Measurements from ENCODE around the gene CCDC106. TPM values are rescaled to one million over a fixed set of nuclear protein-coding genes. Genes with fewer than 3 reads are reported as not detected.

CCDC106 gene
- total RNA-seq, 1 experiment from 2014 or later, result 19.9 TPM

DNA sequence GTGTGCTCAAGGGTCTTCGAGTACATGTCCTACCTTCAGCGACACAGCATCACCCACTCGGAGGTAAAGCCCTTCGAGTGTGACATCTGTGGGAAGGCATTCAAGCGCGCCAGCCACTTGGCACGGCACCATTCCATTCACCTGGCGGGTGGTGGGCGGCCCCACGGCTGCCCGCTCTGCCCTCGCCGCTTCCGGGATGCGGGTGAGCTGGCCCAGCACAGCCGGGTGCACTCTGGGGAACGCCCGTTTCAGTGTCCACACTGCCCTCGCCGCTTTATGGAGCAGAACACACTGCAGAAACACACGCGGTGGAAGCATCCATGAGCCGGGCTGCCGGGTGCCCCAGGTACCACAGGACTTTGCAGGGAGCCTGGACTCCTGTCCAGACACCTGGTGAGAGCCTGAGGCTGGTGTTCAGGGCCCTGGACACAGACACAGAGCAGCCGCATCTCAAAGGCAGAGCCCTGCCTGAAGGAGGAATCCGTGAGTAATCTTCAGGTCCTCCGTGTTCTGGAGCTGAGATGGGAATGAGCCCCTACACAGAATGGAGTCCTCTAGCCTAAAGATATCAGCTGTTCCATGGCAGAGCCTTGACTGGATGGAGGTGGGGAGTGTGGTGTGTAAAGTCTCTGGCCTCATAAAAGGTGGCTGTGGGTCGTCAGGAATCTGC, 3.0 kb upstream of the CCDC106 start:
- H3K56ac ChIP-seq (ENCODE audit: insufficient read length, low read depth, low read length), result no peak overlapping the region
- Mint-ChIP-seq H3K4me3 (peak overlapping the region; percentile 97), H3K36me3 (ENCODE audit: insufficient read depth in 1 of 3, low read depth in 3 of 3) (peaks cover 16 to 36% (median 27%) of the 10 kb centered on the region in 3 experiments), H3K27me3 (ENCODE audit: low read depth) (peaks cover 3% of the 10 kb centered on the region; the same call in 1 of the 2 replicates), H3K9me3 (peaks cover 0 to 4% of the 10 kb centered on the region in 2 experiments; a peak in 2 of 5 replicates), H3K27ac (no peak overlapping the region), H3K4me1 (peaks cover 26 to 40% of the 10 kb centered on the region in 2 experiments)
- no peak overlapping the region for H2BK15ac ChIP-seq (ENCODE audit: low read depth, low read length)
- no peak overlapping the region for H3T11ph ChIP-seq (ENCODE audit: low read length)
- H3K79me1 ChIP-seq (ENCODE audit: insufficient read depth, low read depth, low read length, poor library complexity, severe bottlenecking), result peaks cover 3% of the 10 kb centered on the region
- no peaks in the 10 kb centered on the region for H3K27me3 ChIP-seq (ENCODE audit: insufficient read depth, low read length)
- no peak overlapping the region for H3K27ac ChIP-seq (ENCODE audit: insufficient read length, low read depth, low read length)
- H3K4me2 ChIP-seq (ENCODE audit: insufficient read depth, insufficient read length, low read length), result peak overlapping the region; percentile 73
- no peaks in the 10 kb centered on the region for H4K20me1 ChIP-seq (ENCODE audit: control insufficient read depth, insufficient read depth, insufficient read length)
- H2BK5ac ChIP-seq (ENCODE audit: insufficient read length, low read length), result no peak overlapping the region
- no peak overlapping the region for H4K91ac ChIP-seq (ENCODE audit: insufficient read length, low read depth, low read length)
- H3K14ac ChIP-seq (ENCODE audit: insufficient read depth, low read length), result no peak overlapping the region
- H2BK120ac ChIP-seq (ENCODE audit: low read depth, low read length, poor library complexity, severe bottlenecking), result no peak overlapping the region
- H4K5ac ChIP-seq (ENCODE audit: insufficient read length, low read depth, low read length), result no peak overlapping the region
- no peak overlapping the region for H2AFZ ChIP-seq (ENCODE audit: low read length)
- WGBS (ENCODE audit: extremely low coverage, insufficient read length, low lambda C conversion rate), result no CpG with 5 or more reads among the region's 28 CpGs
- no peak overlapping the region for H2BK12ac ChIP-seq (ENCODE audit: insufficient read length, low read depth, low read length)
- no peak overlapping the region for H3K18ac ChIP-seq (ENCODE audit: insufficient read length, low read depth, low read length)
- no peak overlapping the region for H2BK20ac ChIP-seq (ENCODE audit: low read depth, low read length, poor library complexity, severe bottlenecking)
- peaks cover 40% of the 10 kb centered on the region for H3K23me2 ChIP-seq (ENCODE audit: insufficient read length, low read depth, low read length, poor library complexity, severe bottlenecking)
- H3K4me1 ChIP-seq (ENCODE audit: insufficient read depth, low read length), result no peaks in the 10 kb centered on the region
- H4K8ac ChIP-seq (replicated peaks; ENCODE audit: insufficient read length, low read depth, low read length), result no peak overlapping the region
- TF ChIP-seq, protein P1, sequence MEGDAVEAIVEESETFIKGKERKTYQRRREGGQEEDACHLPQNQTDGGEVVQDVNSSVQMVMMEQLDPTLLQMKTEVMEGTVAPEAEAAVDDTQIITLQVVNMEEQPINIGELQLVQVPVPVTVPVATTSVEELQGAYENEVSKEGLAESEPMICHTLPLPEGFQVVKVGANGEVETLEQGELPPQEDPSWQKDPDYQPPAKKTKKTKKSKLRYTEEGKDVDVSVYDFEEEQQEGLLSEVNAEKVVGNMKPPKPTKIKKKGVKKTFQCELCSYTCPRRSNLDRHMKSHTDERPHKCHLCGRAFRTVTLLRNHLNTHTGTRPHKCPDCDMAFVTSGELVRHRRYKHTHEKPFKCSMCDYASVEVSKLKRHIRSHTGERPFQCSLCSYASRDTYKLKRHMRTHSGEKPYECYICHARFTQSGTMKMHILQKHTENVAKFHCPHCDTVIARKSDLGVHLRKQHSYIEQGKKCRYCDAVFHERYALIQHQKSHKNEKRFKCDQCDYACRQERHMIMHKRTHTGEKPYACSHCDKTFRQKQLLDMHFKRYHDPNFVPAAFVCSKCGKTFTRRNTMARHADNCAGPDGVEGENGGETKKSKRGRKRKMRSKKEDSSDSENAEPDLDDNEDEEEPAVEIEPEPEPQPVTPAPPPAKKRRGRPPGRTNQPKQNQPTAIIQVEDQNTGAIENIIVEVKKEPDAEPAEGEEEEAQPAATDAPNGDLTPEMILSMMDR (conservative IDR thresholded peaks at IDR 0.05), result no peak
- no peak overlapping the region for H3K4ac ChIP-seq (ENCODE audit: low read depth, low read length)
- H2AK5ac ChIP-seq (ENCODE audit: insufficient read length, low read length), result no peak overlapping the region
- H3K9me3 ChIP-seq (ENCODE audit: control insufficient read depth, low read depth, low read length), result no peaks in the 10 kb centered on the region
- H3K9ac ChIP-seq (ENCODE audit: extremely low read depth, insufficient read length, low read length), result no peak overlapping the region
- H3K23ac ChIP-seq (ENCODE audit: insufficient read length, low read depth, low read length), result no peak overlapping the region
- DNase-seq, result no peak
- peaks cover 7% of the 10 kb centered on the region; the same call in 1 of the 2 replicates for H3K79me2 ChIP-seq (ENCODE audit: insufficient read depth, low read length)

All from H9 (cell line).